Putamen (tissue), 1 donor: ENCODE results near the gene GPS1.
A peak's percentile ranks its signal among the peaks of the same experiment; 100 is the strongest.
"Not testable (repeated sequence)": the region's sequence is repeated elsewhere in the genome, so short reads cannot be mapped to it uniquely, and the experiment has no call there.

ENCODE experiments used
- DNase-seq: peaks from one replicate; pipeline ENCODE4 v3.0.0-alpha.2; 2016; ENCODE audit warnings: low spot score

GPS1 gene

GRCh38 chr17:82028966-82029365 is 22.7 kb upstream of the GPS1 start:
- DNase-seq, result no peak

GRCh38 chr17:82029391-82029790 is 22.3 kb upstream of the GPS1 start:
- DNase-seq, result no peak

GRCh38 chr17:82029990-82030469 is 21.7 kb upstream of the GPS1 start:
- DNase-seq, result no peak

- DNase-seq, result peak; percentile 60
Measured at GRCh38 chr17:82030470-82031302, 21.0 kb upstream of the GPS1 start.

- DNase-seq, result no peak
Measured at GRCh38 chr17:82031303-82031884, 20.3 kb upstream of the GPS1 start, which contains the start of gene RAC3. TSS of gene RAC3 (plus strand) at chr17:82031678. CDS start at chr17:82031762, 84 bp downstream.

GRCh38 chr17:82031885-82032627 is 19.6 kb upstream of the GPS1 start:
- no peak for DNase-seq

- DNase-seq, result no peak
Measured at GRCh38 chr17:82033359-82034085, 18.2 kb upstream of the GPS1 start.

GRCh38 chr17:82034371-82035011 is 17.2 kb upstream of the GPS1 start:
- DNase-seq, result no peak

- no peak for DNase-seq
Measured at GRCh38 chr17:82035488-82035887, 16.2 kb upstream of the GPS1 start.

- DNase-seq, result no peak
Measured at GRCh38 chr17:82035956-82036633, 15.6 kb upstream of the GPS1 start.

GRCh38 chr17:82036634-82037091 is 15.0 kb upstream of the GPS1 start:
- no peak for DNase-seq

GRCh38 chr17:82037092-82037888 is 14.4 kb upstream of the GPS1 start, which contains the start of gene DCXR:
TSS of gene DCXR (minus strand) at chr17:82037697. CDS start at chr17:82037682, 15 bp downstream.
- DNase-seq, result peak; percentile 95

- DNase-seq, result no peak
Measured at GRCh38 chr17:82037889-82038195, 13.9 kb upstream of the GPS1 start.

GRCh38 chr17:82038796-82039409 is 12.8 kb upstream of the GPS1 start:
- DNase-seq, result not testable (repeated sequence)

- DNase-seq, result no peak
Measured at GRCh38 chr17:82039695-82040299, 11.9 kb upstream of the GPS1 start.

- DNase-seq, result no peak
Measured at GRCh38 chr17:82041144-82041814, 10.4 kb upstream of the GPS1 start.

GRCh38 chr17:82042649-82043048 is 9.0 kb upstream of the GPS1 start:
- DNase-seq, result no peak

GRCh38 chr17:82043507-82043906 is 8.2 kb upstream of the GPS1 start:
- no peak for DNase-seq
